ELF-1 (cell line): ENCODE results near the gene STAG2.
"Not testable (repeated sequence)": the region's sequence is repeated elsewhere in the genome, so short reads cannot be mapped to it uniquely, and the experiment has no call there.

Experiments
- DNase-seq: peaks from one replicate; pipeline ENCODE4 v3.0.0-alpha.2; 2016; ENCODE audit warnings: low read depth, low spot score

Gene STAG2

DNA sequence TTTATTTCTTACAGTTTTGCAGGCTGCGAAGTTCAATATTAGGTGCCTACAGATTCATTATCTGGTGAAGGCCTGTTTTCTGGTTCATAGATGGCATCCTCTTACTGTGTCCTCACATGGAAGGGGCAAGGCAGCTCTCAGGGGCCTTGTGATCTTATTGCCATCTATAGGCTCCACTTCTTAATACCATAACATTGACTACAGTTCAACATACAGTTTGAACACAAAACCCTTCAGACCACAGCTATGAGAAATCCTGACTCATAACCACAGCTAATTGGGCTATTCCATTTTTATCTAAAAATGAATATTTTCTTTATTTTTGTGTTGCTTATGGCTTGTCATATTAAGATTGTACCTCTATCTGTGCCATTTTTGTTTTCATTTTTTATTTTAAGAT, 72.3 kb downstream of the STAG2 start:
- DNase-seq: no peak

DNA sequence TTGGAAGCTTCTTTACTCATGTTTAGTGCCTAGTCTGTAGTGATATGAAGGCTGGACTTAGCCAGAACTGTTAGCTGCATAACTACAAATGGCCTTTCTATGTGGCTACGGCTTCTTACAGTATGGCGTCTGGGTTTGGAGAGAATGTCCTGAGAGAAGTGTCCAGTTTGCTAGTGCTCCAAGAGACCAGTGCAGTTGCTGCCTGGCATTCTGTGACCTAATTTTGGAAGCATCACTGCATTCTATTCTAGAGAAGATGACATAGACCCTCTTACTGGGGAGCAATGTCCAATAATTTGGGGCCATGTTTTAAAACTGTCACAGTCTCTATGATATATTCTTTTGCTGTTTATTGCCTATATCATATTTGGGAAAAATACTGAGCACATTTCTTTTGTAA, 74.2 kb downstream of the STAG2 start:
- no peak for DNase-seq

DNA sequence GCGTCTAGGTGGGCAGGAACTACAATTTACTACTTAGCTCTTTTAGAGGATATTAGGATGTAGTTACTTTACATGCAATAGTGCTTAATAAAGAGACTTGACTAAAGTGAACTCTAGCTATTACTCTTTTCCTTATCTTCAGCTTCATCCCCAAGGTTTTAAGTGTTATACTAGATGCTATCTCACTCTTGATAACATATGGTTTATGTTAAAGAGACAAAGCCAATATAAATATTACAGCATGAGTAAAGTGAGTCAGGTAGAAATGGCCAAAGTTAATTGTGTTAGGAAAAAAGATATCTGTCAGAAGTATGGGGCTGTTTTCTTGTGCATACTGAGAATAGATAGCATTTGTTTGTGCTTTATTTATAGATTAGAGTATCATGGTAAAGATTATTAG, 80.5 kb downstream of the STAG2 start:
- no peak for DNase-seq

DNA sequence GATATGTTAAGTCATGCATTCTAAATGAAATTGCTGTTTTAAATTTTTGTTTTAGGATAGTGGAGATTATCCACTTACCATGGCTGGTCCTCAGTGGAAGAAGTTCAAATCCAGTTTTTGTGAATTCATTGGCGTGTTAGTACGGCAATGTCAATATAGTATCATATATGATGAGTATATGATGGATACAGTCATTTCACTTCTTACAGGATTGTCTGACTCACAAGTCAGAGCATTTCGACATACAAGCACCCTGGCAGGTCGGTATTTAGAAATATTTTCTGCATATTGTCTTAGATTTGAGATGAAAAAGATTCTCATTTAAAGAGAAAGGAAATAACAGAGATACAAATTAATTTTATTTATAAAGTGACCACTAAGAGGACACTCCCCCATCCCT, 83.6 kb downstream of the STAG2 start:
- no peak for DNase-seq

DNA sequence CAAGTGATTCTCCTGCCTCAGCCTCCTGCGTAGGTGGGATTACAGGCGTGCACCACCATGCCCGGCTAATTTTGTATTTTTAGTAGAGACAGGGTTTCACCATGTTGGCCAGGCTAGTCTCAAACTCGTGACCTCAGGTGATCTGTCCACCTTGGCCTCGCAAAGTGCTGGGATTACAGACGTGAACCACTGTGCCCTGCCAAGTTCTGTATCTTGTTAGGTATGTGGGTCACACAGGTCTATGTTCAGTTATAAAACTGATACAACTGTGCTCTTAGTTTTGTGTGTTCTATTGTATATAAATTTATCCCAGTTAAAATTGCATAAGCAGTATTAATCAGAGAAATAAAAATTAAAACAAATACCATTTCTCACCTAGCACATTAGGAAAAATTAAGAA, 122.9 kb downstream of the STAG2 start:
- DNase-seq: not testable (repeated sequence)

DNA sequence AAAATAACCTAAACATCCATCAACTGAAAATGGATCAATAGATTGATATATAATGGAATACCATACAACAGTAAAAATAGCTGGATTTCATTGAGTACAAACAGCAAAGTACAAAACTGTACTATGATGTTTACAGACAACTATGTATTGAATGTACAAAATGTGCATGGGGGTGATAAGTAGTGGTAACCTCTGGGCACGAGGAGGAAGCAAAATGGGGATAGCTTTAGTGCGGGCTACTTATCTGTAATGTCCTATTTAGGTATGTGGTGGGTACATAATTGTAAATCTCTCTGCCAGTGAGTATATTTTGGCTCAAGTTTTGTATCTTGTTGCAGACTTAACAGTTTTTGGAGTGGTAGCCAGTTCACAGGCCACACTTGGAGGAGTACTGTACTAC, 123.6 kb downstream of the STAG2 start:
- DNase-seq: no peak

DNA sequence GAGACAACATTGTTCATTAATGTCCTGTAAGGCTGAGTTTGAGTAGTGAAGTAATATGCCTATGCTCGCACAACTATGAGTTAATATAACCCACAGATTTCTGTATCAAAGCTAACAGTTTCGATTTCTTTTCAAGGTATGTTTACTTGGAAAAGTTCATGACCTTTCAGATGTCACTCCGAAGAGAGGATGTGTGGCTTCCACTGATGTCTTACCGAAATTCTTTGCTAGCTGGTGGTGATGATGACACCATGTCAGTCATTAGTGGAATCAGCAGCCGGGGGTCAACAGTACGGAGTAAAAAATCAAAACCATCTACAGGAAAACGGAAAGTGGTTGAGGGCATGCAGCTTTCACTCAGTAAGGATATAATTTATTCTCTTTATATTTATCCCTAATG, 124.9 kb downstream of the STAG2 start:
- no peak for DNase-seq

DNA sequence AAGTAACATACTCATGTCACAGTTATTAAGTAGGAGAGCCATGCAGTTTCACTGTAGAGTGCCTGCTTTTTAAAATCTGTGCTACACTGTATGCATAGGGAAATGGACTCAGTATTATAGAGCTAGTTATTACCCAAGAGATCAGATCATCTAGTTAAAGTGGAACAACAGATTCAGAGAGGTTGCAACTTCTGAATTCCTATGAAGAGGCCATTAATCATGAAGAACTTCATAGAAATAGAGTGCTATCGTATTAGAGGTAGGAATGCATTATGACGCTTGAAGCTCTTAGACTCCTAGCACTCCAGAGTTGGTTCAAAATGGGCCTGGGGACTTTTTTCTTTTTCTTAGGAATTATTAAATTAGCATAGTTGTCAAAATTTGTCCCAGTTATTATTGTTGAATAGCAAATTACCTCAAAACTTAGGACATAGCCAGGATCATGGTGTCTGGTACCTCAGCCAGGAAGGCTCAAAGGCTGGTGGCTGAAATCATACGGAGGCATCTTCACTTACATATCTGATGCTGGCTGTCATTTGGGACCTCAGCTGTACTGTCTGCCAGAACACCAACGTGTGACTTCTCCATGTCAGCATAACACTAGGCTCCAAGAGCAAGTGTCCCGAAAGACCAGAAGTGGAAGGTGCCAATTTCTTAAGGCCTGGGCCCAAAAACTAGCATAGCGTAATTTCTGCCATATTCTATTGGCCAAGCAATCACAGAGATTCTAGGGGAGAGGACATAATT, 125.7 kb downstream of the STAG2 start:
- no peak for DNase-seq

DNA sequence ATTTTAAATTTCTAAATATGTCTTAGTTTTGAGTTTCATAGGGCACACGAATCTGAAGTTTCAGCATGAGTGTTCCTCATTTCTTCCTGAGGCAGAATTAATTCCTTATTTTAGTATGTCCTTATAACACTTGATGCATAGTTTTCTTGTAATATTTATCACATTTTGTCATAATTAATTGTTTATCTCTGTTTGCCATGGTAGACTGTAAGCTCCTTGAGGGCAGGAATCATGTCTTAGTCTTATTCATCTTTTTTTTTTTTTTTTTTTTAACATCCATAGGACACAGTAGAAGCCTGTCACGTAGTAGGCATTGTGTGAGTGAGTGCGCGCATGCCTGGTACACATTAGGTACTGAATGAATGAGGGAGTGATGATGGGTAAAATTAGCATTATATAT, 131.7 kb downstream of the STAG2 start:
- DNase-seq: no peak

DNA sequence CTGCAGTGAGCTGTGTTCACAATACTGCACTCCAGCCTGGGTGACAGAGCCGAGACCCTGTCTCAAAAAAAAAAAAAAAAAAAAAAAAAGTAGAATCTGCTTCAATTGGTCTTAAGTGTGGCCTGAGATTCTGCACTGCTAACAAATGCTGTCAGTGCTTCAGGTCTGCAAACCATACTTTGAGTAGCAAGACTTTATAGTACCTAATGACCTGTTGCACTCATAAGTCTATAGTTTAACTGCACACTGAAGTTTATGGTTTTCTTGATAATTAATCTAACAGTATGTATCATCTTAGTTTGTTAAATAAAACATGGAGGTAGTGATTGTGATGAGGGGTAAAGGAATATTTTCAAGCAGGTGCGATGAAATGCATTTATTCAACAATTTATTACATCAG, 135.6 kb downstream of the STAG2 start:
- DNase-seq: no peak

DNA sequence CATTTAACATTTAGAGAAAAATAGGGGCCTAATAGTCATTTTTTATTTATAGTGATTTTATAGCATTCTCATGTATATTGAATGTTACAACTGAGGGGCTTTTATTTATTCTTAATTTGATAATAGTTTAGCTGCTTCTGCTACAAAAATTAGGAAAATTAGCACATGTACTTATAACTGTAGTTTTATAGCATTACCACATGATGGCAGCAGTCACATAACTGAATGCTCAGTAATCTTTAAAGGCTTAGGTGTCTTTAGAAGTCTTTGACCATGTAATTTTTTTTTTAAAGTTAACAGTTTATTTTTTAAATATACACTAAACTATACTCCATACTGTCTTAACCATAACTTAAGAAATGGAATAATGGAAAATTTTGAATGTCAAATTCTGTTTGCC, 136.6 kb downstream of the STAG2 start:
- no peak for DNase-seq

DNA sequence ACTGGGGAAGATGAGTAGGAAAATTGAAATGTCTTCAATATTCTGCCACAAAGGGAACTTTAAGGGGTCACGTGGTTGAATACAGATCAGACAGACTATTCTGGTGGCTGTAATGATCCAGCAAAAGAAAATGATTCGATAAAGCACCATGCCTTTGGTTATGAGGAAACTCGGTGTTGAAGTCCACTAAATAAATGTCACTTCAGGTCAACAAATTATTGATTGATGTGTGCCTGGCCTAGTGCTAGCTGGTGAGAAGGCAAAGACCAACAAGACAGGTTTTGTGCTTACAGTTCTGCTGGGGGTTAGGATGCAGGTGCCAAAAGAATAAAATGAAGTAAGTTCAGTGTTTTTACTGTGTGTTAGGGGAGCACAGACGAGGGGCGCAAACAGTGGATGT, 142.5 kb downstream of the STAG2 start:
- DNase-seq: no peak

DNA sequence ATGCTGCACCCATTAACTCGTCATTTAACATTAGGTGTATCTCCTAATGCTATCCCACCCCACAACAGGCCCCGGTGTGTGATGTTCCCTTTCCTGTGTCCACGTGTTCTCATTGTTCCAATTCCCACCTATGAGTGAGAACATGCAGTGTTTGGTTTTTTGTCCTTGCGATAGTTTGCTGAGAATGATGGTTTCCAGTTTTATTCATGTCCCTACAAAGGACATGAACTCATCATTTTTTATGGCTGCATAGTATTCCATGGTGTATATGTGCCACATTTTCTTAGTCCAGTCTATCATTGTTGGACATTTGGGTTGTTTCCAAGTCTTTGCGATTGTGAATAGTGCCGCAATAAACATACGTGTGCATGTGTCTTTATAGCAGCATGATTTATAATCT, 143.0 kb downstream of the STAG2 start:
- not testable (repeated sequence) for DNase-seq

DNA sequence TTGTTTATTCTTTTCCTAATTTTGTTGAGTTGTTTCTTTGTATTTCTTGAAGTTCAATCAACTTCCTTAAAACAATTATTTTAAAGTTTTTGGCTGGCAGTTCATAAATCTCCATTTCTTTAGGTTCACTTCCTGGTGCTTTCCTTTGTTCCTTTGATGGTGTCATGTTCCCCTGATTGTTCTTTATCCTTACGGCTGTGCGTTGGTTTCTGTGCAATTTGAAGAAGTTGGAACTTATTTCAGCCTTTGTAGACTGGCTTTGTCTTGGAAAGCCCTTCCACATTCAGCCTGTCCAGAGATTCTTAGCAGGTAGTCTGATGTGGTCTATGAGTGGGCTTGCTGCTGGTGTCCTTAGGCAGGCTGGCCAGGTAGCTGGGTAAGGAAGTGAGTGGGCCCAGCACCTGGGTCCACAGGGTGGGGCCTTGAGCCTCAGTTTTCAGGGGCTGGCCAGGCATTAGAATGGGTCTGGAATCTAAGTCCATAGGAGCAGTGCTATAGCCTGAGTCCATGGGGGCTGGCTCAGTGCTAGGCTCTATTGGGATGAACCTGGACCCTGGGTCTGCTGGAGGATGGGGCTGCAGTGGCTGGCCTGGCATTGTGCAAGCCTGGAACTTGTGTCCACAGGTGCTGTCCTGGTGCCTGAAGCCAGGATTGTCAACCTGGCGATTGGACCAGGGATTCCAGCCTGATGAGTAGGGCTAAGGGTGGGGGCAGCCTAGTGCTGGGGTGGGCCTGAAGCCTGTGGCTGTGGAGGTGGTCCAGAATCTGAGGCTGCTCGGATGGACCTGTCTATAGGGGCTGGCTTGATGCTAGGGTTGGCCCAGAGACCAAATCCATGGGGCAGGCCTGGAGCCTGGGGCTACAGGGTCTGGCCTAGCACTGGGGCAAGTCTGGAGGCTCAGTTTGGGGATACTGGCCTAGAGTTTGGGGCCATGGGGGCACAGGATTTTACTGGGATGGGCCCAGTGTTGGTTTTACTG, 152.4 kb downstream of the STAG2 start:
- DNase-seq: no peak

DNA sequence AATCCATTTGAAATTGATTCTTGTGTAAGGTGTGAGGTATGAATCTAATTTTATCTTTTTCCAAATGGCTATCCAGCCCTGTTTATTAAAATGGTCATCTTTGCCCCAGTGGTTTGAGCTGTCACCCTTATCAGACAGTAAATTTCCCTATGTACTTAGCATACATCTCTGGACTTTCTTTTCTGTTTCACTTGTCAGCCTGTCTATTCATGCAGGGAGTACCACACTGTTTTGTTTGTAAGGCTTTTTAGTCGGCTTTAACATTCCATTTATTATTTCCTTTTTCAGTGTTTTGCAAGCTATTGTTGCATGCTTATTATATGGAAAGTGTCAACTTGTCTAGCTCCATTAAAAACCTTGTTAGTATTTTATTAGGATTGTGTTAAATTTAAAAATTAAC, 155.8 kb downstream of the STAG2 start:
- no peak for DNase-seq

DNA sequence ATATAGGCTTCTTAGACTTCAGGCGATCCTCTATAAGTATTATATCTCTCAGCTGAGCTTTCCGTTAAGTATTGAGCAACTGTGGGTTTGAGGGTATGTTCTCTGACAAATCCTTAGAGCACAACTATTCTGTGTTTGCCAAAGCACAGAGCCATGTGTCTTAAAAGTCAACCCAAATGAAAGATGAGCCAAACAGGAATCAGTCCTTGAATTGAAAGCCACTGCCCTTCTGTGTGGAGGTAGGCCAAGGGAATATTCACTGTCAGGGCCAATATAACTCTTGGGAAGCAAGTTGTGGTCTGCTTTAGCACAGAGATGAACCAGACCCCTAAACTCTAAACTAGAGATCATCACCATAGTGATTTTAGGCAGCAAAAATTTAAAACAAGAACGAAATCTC, 164.0 kb downstream of the STAG2 start:
- DNase-seq: no peak

DNA sequence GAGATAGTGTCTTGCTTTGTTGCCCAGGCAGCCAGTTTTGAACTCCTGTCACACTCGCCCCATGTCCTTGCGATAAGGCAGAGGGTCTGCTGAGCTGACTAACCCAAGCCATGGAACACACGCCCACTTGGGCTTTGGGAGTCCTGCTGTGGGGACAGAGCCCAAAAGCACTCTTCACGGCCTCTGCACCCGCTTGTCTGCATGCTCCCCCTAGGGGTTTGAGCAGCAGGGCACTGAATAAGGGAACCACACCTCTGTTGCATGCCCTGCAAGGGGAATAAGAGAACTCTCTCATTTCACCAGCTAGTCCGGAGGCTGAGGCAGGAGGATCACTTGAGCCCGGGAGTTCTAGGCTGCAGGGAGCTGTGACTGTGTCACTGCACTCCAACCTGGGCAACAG, 166.0 kb downstream of the STAG2 start:
- no peak for DNase-seq

DNA sequence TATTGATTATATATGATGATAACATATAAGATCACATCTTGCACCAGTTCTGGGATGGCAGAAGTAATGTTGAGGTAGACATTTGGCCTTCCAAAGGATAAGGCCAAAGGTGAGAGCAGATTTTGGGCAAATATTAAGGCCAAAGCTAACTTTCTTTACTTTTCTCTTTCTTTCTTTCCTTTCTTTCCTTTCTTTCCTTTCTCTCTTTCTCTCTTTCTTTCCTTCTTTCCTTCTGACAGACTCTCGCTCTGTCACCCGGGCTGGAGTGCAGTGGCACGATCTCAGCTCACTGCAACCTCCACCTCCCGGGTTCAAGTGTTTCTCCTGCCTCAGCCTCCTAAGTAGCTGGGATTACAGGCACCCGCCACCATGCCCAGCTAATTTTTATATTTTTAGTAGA, 170.9 kb downstream of the STAG2 start:
- DNase-seq: not testable (repeated sequence)

DNA sequence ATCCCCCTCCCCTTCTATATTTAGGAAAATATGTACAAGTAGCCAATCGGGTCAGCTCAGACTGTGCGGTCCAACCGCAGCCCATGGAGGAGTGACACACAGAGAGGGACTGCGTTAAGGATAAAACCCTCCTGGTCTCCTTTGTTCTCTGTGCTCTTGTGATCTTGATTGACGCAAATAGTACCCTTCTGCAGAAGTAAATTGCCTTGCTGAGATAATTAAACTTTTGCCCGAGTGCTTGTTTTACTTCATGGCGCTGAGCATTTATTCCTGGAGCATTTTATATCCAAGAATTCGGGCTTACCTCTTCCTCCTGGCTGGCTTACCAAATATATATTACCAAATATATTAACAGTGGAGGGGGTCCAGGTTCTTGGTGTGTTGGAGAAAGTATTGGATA, 184.2 kb downstream of the STAG2 start:
- no peak for DNase-seq

DNA sequence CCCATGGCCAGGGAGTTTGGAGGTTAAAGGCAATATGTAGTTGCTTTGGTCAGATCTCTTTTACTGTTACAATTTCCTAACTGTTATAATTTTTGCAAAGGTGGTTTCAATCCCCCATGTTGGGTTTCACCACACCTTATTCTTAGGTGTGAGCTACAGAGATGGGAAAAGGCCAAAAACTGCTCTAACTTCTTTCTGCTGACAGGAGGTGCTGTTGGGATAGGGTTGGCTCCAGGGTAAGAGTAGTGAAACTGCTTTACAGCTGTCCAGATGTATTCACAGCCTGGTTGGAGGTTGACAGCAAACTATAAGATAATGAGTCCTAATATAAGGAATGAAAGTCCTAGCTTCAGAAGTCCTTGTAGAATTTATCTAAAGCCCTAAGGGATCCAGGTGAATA, 189.7 kb downstream of the STAG2 start:
- no peak for DNase-seq
